Tibial artery (tissue), 4 donors: Measurements from ENCODE around the gene PBX1.

Experiments
- DNase-seq, 2 donors: peaks; one replicate each; pipeline ENCODE4 v3.0.0-alpha.2; 2019
- H3K27ac ChIP-seq, 2 donors: fragments of 200-600 bp; sonication (generic) in 1 of 2; 1 replicate in 1 of 2; 2 replicates in 1 of 2; pipeline ENCODE4 v1.5.1; 2018 to 2019; ENCODE audit warnings: mild to moderate bottlenecking in 1 of 2
- H3K27me3 ChIP-seq, 2 donors: fragments of 200-600 bp; sonication (generic) in 1 of 2; one replicate each; pipeline versions ENCODE4 v1.5.1 to v1.6.0; 2016 to 2019
- H3K36me3 ChIP-seq, 3 donors: fragments of 200-600 bp; sonication (generic) in 2 of 3; one replicate each; pipeline ENCODE4 v1.5.1; 2016 to 2019; ENCODE audit warnings: mild to moderate bottlenecking in 2 of 3
- H3K4me1 ChIP-seq, 4 donors: fragments of 200-600 bp; sonication (generic) in 2 of 4; 1 replicate in 3 of 4; 2 replicates in 1 of 4; pipeline ENCODE4 v1.5.1; 2016 to 2019
- H3K4me3 ChIP-seq, 2 donors: fragments of 200-600 bp; sonication (generic) in 1 of 2; 1 replicate in 1 of 2; 2 replicates in 1 of 2; pipeline ENCODE4 v1.5.1; 2018 to 2019; ENCODE audit warnings: mild to moderate bottlenecking in 2 of 2
- H3K9me3 ChIP-seq, 3 donors: fragments of 200-600 bp; sonication (generic) in 1 of 3; one replicate each; pipeline ENCODE4 v1.5.1; 2016 to 2019
- intact Hi-C: fragments of 100-400 bp; cut with DNase I; formaldehyde crosslinking; loops from one replicate; pipeline ENCODE4 v1.15.0; 2023; ENCODE audit warnings: low total_unique reads
- TF ChIP-seq, protein P1 (sequence below), 2 experiments: fragments of 200-600 bp in 1 of 2; fragments of 450-650 bp in 1 of 2; IDR thresholded peaks; one replicate each; pipeline ENCODE4 v1.5.1; 2017 to 2019; ENCODE audit warnings: antibody characterized with exemption in 2 of 2, mild to moderate bottlenecking in 1 of 2, moderate library complexity in 1 of 2

Gene PBX1

DNA sequence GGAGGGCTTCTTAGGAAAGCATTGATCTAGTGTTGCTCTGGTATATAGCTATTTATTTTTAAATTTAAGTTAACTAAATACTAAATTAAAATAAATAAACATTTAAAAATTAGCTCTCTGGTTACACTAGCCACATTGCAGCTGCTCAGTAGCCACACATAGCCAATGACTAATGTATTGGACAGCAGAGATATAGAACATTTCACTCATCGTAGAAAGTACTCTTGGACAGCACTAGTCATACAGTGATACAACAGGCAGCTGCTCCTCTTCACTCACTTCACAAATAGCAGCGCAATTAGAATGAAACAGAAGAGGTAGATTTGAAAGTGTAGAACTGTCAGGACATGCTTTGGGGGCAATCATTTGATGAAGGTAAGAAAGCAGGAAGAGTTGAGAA lies 245.4 kb downstream of the PBX1 start:
- H3K27me3 ChIP-seq: no peaks in the 10 kb centered on the region
- DNase-seq: no peak
- intact Hi-C loops: no loop called here
- no peaks in the 10 kb centered on the region for H3K9me3 ChIP-seq
- H3K4me3 ChIP-seq: no peak overlapping the region
- TF ChIP-seq, protein P1, sequence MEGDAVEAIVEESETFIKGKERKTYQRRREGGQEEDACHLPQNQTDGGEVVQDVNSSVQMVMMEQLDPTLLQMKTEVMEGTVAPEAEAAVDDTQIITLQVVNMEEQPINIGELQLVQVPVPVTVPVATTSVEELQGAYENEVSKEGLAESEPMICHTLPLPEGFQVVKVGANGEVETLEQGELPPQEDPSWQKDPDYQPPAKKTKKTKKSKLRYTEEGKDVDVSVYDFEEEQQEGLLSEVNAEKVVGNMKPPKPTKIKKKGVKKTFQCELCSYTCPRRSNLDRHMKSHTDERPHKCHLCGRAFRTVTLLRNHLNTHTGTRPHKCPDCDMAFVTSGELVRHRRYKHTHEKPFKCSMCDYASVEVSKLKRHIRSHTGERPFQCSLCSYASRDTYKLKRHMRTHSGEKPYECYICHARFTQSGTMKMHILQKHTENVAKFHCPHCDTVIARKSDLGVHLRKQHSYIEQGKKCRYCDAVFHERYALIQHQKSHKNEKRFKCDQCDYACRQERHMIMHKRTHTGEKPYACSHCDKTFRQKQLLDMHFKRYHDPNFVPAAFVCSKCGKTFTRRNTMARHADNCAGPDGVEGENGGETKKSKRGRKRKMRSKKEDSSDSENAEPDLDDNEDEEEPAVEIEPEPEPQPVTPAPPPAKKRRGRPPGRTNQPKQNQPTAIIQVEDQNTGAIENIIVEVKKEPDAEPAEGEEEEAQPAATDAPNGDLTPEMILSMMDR (IDR thresholded peaks at IDR 0.05): no peak
- H3K27ac ChIP-seq: no peak overlapping the region
- peaks cover 11 to 31% (median 29%) of the 10 kb centered on the region in 3 donors for H3K36me3 ChIP-seq
- H3K4me1 ChIP-seq: peaks cover 0 to 58% (median 27%) of the 10 kb centered on the region in 4 donors

- Histone ChIP-seq H3K4me3 (no peak overlapping the region), H3K9me3 (no peaks in the 10 kb centered on the region), H3K27me3 (no peaks in the 10 kb centered on the region), H3K27ac (no peak overlapping the region), H3K4me1 (peaks cover 0 to 54% (median 27%) of the 10 kb centered on the region in 4 donors), H3K36me3 (peaks cover 11 to 25% (median 25%) of the 10 kb centered on the region in 3 donors)
- intact Hi-C loops: no loop called here
- DNase-seq: no peak
- TF ChIP-seq, protein P1 (IDR thresholded peaks at IDR 0.05): no peak
These were observed 246.4 kb downstream of the PBX1 start for GRCh38 chr1:164805399-164805798.

DNA sequence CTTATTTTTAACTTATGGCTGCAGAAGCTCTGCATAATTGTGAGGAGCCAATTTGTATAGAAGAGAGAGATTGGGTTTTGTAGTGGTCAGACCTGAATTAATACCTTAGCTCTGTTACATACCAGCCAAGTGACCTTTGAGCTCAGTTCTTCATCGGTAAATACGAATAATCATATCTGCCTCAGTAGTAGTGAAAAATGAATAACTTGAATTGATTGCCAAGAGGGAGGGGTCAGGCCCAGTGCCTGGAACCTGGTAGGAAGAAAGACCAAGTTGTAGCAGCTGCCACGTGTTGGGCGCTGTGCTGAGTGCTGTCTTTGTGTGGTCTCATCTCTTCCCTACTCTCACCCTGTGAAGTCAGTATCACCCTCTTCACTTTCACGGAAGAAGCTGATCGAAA lies 247.5 kb downstream of the PBX1 start:
- TF ChIP-seq, protein P1 (IDR thresholded peaks at IDR 0.05): no peak
- H3K27ac ChIP-seq: no peak overlapping the region
- peaks cover 0 to 42% (median 20%) of the 10 kb centered on the region in 4 donors for H3K4me1 ChIP-seq
- H3K27me3 ChIP-seq: no peaks in the 10 kb centered on the region
- no peaks in the 10 kb centered on the region for H3K9me3 ChIP-seq
- H3K4me3 ChIP-seq: no peak overlapping the region
- peaks cover 11 to 24% (median 24%) of the 10 kb centered on the region in 3 donors for H3K36me3 ChIP-seq
- intact Hi-C loops: no loop called here
- DNase-seq: no peak

DNA sequence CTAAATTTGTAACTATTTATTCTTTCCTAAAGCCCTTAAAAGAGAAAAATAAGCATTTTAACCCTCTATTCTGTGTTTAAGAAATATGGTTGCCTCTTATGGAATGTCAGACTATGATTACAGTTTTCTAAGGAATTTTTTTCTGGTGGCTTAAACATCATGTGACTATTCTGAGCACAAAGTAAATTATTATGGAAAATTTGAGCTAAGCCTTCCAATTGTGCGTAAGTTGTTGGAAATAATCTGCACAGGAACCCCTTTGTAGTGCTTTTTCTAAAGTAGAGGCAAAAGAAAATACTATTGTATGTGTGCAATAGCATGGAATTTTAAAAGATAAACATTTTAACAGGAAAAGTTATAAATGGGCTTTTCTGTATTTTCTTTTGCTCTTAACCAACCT lies 254.8 kb downstream of the PBX1 start:
- Histone ChIP-seq H3K36me3 (peaks cover 4 to 14% (median 10%) of the 10 kb centered on the region in 3 donors), H3K27me3 (no peaks in the 10 kb centered on the region), H3K9me3 (no peaks in the 10 kb centered on the region), H3K27ac (no peak overlapping the region), H3K4me3 (no peak overlapping the region), H3K4me1 (peaks cover 0 to 10% (median 0%) of the 10 kb centered on the region in 4 donors)
- TF ChIP-seq, protein P1 (IDR thresholded peaks at IDR 0.05): no peak
- DNase-seq: no peak
- intact Hi-C loops: no loop called here

DNA sequence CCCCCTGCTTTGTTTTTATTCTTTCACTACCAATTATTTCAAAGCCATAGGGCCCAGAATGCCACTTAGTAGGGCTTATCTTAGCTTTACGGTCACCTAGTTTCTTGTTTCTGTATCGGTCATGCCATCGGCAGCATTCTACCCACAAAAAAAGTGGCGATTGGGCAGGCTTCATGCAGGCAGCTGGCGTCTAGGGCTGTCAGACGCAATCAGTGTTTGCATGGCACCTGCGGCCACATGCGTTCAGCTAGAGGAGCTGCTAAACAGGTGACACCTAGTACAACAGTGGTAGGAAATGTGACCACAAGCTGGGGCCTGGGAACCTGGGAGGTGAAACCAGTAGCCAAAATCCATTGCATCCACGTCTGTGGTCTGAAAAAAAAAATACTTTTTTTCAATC lies 262.7 kb downstream of the PBX1 start:
- no peak overlapping the region for H3K27ac ChIP-seq
- H3K4me3 ChIP-seq: no peak overlapping the region
- DNase-seq: no peak
- H3K9me3 ChIP-seq: no peaks in the 10 kb centered on the region
- peaks cover 6 to 40% (median 32%) of the 10 kb centered on the region in 3 donors for H3K36me3 ChIP-seq
- no peaks in the 10 kb centered on the region for H3K27me3 ChIP-seq
- intact Hi-C loops: no loop called here
- TF ChIP-seq, protein P1 (IDR thresholded peaks at IDR 0.05): no peak
- peaks cover 0 to 18% (median 10%) of the 10 kb centered on the region in 4 donors for H3K4me1 ChIP-seq
